Motor neuron (in vitro differentiated cells): Measurements from ENCODE around the gene STAT2. TPM values are rescaled to one million over a fixed set of nuclear protein-coding genes. Genes with fewer than 3 reads are reported as not detected.

ENCODE experiments used
- total RNA-seq, 8 experiments: library from RNA; unstranded; fragments of 300-600 nt; gene quantifications; 2 replicates each; pipeline versions ENCODE4 v1.2.3 to v1.2.4, GENCODE V29; 2022

STAT2 gene
- total RNA-seq, 8 experiments from 2014 or later = 26.5 to 458 (median 72.4) TPM

Other genes starting within 250 kb of the STAT2 start
- gene RPL41, start 243.5 kb downstream of the STAT2 start, total RNA-seq = 1,000 to 10,000 TPM; 2,948 to 7,132 (median 5,415) TPM
- gene ZC3H10, start 241.8 kb downstream of the STAT2 start, total RNA-seq = 10 to 100 TPM in 3 of 8 experiments, 1 to 10 TPM in 5; 5.8 to 11.7 (median 8.0) TPM
- gene ESYT1, start 231.8 kb downstream of the STAT2 start, total RNA-seq = 10 to 100 TPM; 13.4 to 54.6 (median 44.2) TPM
- gene MYL6B, start 207.5 kb downstream of the STAT2 start, total RNA-seq = 100 to 1,000 TPM in 5 of 8 experiments, 10 to 100 TPM in 3; 61.3 to 217 (median 142) TPM
- gene MYL6, start 201.7 kb downstream of the STAT2 start, total RNA-seq = 1,000 to 10,000 TPM; 1,063 to 2,469 (median 1,244) TPM
- 100 to 1,000 TPM in 1 of 8 experiments, 10 to 100 TPM in 7; 18.1 to 110 (median 77.9) TPM for gene SMARCC2, start 170.6 kb downstream of the STAT2 start, total RNA-seq
- gene RNF41, start 138.2 kb downstream of the STAT2 start, total RNA-seq = 10 to 100 TPM; 28.9 to 62.1 (median 41.7) TPM
- 10 to 100 TPM; 22.1 to 61.7 (median 51.1) TPM for gene NABP2, start 135.8 kb downstream of the STAT2 start, total RNA-seq
- gene SLC39A5, start 130.1 kb downstream of the STAT2 start, total RNA-seq = 1 to 10 TPM in 3 of 8 experiments, under 1 TPM in 3, not detected in 2; 0.49 to 2.6 (median 1.1) TPM
- gene ANKRD52, start 101.7 kb downstream of the STAT2 start, total RNA-seq = 10 to 100 TPM in 6 of 8 experiments, 1 to 10 TPM in 2; 5.3 to 30.7 (median 12.0) TPM
- gene COQ10A, start 93.2 kb downstream of the STAT2 start, total RNA-seq = 10 to 100 TPM in 7 of 8 experiments, 1 to 10 TPM in 1; 6.8 to 17.4 (median 14.3) TPM
- 100 to 1,000 TPM in 5 of 8 experiments, 10 to 100 TPM in 3; 66.8 to 208 (median 106) TPM for gene CS, start 59.8 kb downstream of the STAT2 start, total RNA-seq
- 100 to 1,000 TPM; 102 to 231 (median 141) TPM for gene CNPY2, start 44.1 kb downstream of the STAT2 start, total RNA-seq
- gene PAN2, start 26.1 kb downstream of the STAT2 start, total RNA-seq = 10 to 100 TPM; 20.3 to 97.3 (median 30.4) TPM
- gene IL23A, start 21.2 kb downstream of the STAT2 start, total RNA-seq = 1 to 10 TPM in 4 of 8 experiments, under 1 TPM in 4; 0.28 to 3.8 (median 1.1) TPM
- under 1 TPM in 7 of 8 experiments, not detected in 1; 0.14 to 0.76 (median 0.36) TPM for gene APOF, start 2.8 kb upstream of the STAT2 start, total RNA-seq
- 10 to 100 TPM in 7 of 8 experiments, 1 to 10 TPM in 1; 3.4 to 62.8 (median 19.2) TPM for gene TIMELESS, start 89.3 kb upstream of the STAT2 start, total RNA-seq
- 1 to 10 TPM in 3 of 8 experiments, under 1 TPM in 5; 0.16 to 2.7 (median 0.44) TPM for gene MIP, start 94.5 kb upstream of the STAT2 start, total RNA-seq
- gene SPRYD4, start 108.5 kb upstream of the STAT2 start, total RNA-seq = 1 to 10 TPM; 1.3 to 8.5 (median 2.2) TPM
- gene GLS2, start 128.1 kb upstream of the STAT2 start, total RNA-seq = 1 to 10 TPM in 6 of 8 experiments, under 1 TPM in 2; 0.46 to 4.3 (median 2.8) TPM
- gene RBMS2, start 161.7 kb upstream of the STAT2 start, total RNA-seq = 10 to 100 TPM in 3 of 8 experiments, 1 to 10 TPM in 5; 2.6 to 12.9 (median 6.0) TPM